NCI-H1436 (cell line): ENCODE results near the gene RNF225.
"Not testable (repeated sequence)": the region's sequence is repeated elsewhere in the genome, so short reads cannot be mapped to it uniquely, and the experiment has no call there.

ENCODE experiments used
- DNase-seq: peaks from one replicate; lab custom pipeline; 2025; lab: John Stamatoyannopoulos, UW

Gene RNF225

DNA sequence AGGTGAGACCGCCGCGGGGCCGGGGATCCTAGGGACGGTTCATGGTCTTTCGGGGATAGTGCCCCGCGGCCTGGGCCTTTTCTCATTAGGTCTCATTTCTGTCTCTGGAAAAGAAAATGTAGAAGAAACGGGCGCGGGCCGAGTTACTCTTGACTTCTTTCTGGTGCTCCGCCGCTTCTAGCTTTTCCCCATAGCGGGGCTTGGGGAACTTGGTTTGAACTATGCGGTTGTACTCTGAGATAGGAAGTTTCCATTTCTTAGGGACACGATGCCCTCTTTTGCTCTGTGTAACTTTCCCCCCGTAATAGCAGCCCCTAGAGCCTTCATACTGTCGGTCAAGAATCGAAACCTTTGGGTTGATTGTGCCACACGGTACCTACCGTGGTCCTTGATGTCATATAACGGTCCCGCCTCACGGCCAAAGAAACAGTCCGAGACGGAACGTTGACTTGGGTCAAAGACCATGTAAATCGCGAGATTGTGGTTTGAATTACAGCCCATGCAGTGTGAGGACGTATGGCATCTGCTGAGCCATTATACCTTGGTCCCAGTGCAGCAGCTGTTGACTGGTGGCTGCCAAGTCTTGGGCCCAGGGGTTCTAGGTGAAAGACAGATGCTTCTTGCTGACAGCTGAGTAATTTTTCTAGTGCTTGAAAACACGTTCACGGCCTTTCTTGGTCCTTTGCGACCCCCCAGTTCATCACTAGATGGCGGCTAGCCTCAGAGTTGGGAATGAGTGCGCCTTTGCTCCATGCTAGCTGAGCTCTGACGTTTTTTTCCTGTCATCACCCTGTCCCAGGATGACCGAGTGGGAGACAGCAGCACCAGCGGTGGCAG lies 7.9 kb upstream of the RNF225 start:
- DNase-seq: no peak

- DNase-seq: no peak
Observed at GRCh38 chr19:58388175-58388526, 7.3 kb upstream of the RNF225 start.

DNA sequence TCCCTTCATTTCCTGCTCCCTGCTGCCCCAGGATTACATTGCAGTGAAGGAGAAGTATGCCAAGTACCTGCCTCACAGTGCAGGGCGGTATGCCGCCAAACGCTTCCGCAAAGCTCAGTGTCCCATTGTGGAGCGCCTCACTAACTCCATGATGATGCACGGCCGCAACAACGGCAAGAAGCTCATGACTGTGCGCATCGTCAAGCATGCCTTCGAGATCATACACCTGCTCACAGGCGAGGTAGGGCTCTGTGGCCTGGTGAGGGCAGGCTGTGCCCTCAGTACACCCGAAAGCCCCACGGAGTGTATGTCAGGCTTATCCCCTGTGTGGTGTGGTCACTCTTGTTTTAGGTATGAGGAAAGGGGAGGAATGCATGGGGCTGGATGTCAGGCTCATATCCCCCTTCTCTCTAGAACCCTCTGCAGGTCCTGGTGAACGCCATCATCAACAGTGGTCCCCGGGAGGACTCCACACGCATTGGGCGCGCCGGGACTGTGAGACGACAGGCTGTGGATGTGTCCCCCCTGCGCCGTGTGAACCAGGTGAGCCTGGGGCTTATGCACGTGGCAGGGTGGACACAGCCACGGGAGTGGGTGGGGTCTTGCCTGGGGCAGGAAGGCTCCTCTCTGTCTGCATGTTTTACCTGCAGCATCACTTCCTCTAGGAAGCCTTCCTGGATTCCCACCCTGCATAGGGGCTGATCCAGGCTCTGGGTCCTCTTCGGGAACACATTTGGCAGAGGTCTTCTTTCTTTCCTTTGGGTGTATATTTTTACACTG lies 2.3 kb upstream of the RNF225 start:
- DNase-seq: no peak

DNA sequence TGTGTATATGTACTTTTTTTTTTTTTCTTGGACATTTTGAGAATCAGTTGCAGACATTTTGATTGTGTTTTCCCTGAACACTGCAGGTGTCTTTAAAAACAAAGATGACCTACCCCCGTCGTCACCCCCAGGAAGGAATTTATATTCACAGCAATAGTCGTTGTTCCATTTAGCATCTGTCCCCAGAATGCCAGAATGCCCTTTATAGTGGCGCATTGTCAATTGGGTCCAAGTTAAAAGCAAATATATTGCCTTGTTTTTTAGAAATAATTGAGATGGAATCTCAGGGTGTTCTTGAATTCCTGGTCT lies 1.8 kb upstream of the RNF225 start:
- DNase-seq: no peak

GRCh38 chr19:58394821-58395219 lies 636 bp upstream of the RNF225 start:
- no peak for DNase-seq

GRCh38 chr19:58395979-58396627 lies 647 bp downstream of the RNF225 start:
- no peak for DNase-seq

GRCh38 chr19:58396691-58397532 lies 1.5 kb downstream of the RNF225 start:
- DNase-seq: no peak

GRCh38 chr19:58397533-58398037 lies 2.1 kb downstream of the RNF225 start:
- no peak for DNase-seq

DNA sequence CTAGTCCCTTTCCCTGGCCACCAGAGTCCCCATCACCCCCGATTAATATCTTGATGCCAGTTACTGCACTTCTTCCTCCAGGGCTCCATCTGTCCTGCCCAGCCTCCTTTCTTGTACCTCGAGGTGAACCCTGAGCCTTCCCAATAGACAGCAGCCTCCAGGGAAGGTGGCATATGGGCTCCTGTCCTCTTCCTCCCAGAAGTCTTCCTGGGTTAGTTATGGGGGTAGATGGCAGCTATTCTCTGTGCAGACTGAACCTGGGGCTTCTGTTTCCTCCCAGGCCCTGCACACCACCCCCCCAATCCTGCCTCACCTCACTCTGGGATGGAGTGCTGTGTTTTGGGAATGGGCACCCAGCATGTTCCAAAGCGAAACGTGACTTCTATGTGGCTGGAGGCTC lies 2.6 kb downstream of the RNF225 start:
- no peak for DNase-seq

DNA sequence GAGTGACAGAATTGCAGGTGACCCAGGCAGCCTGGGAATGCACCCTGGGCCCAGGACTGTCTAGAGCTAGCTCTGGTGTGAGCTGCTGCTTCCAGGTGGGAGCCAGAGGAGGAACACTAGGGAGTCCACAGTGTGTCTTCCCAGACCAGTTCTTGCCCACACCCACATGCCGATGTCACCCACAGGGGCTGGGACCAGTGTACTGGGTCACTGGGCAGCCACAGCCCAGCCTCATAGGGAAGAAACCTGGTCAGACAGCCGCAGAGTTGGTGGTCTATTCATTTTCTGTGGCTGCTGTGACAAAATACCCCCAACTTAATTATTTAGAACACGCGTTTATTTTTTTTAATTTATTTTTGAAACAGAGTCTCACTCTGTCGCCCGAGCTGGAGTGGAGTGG lies 3.1 kb downstream of the RNF225 start:
- no peak for DNase-seq

- DNase-seq: no peak
Observed at GRCh38 chr19:58399903-58400302, 4.4 kb downstream of the RNF225 start.

DNA sequence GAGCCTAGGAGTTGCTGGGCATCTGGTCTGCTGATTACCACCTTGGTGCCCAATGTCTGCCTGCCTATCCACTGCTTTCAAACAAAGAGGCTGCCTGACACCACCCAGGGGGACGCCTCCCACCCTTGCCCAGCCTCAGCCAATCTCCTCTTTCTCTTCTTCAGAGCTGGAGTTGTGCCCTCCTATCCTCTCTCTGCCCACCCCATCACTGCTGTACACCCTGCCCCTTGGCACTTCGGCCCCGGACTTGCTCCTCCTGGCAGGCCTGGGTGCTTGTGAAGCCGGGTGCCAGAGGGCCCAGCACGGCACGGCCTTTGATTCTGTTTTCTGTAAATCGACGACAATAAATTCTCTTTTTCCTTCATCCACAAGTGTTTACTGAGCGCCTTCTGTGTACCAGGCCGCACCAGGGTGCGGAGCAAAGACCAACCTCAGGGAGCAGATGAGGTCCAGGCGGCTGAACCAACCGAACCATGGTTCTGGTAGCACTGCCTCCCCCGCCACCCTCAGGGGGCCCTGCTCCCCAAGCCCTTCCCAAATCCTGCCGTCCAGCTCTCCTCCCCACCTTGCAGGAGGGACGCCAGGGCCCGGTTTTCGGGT lies 5.0 kb downstream of the RNF225 start:
- peak; percentile 87 for DNase-seq

- DNase-seq: peak; percentile 100
Observed at GRCh38 chr19:58400916-58401839, 5.7 kb downstream of the RNF225 start.

DNA sequence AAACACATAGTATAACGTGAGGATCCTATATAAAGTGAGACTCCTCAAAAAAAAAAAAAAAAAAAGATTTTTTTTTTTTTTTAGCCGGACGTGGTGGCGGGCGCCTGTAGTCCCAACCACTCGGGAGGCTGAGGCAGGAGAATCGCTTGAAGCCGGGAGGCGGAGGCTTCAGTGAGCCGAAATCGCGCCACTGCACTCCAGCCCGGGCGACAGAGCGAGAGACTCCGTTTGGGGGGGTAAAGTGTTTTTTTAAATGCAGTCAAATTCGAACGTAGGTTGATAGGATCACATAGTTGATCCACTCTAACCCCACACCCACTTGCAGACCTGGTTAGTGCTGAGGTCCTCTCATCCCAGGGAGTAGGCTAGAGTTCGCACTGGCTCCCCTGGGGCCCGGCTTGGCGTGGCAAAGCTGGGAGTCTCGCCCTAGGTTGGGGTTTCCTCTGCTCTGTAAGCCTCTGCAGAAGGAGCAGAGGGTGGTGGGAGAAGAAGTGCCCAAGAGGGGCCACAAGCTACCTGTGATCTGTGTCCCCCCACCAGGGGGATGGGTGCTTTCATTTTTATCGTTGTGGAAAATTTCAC lies 6.5 kb downstream of the RNF225 start:
- DNase-seq: no peak

GRCh38 chr19:58403920-58404478 lies 8.5 kb downstream of the RNF225 start:
- DNase-seq: not testable (repeated sequence)

DNA sequence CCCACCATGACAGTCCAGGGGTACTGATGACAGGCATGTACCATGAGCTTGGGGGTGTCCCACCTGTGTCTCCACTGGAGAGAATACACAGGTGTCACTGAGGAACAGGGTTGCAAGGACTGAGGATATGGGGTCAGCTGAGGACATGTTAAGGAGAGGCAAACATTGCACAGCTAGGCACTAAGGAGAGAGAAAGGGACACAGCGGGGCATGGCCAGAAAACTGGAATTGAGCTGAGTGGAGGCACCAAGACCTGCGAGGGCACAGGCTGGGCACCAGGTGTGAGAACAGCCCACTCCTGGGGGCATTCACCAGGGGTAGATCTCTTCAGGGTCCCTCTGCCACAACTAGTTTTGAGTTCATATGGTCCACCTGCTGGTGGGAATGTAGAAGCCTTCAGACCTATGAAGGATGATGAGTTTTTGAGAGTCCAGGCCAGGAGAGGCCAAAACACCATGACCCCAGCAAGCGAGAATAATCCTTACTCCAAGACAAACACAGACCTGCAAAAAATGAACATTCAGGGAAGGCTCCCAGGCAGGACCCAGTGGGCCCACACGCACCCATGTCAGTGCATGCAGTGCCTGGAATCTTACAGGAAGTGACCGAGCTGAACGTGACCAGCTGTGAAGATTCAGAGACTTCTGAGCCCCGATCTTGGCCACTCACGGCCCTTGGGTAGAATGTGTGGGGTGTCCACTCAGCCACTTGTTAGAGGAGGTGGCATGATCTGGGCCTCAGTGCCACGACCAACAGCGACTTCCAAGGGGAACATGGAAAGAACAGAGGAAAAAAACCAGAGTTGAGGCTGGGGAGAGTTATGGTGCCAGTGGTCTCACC lies 11.6 kb downstream of the RNF225 start:
- DNase-seq: no peak

DNA sequence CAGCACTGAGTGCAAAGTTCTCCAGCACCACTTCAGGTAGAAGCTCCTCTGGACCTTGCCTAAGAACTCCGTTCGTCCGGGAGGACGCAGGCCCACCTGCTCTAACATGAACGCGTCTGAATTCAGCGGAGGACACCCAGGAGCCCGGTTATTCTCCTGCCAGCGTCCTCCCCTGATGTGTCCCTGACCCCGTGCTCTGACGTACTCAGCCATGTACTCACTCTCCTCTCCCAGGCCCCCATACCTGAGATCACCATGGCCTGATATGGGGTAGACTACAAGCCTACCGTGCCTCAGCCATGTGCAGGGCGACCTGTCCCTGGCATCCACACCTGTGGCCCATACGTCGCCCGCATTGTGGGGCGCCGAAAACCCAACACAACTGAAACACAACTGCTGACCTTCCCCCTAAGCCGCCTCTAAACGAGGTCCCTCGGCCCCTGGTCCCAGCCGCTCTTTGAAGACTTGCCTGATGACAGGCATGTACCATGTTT lies 12.2 kb downstream of the RNF225 start:
- no peak for DNase-seq

- DNase-seq: peak; percentile 99
Observed at GRCh38 chr19:58408152-58409009, 12.9 kb downstream of the RNF225 start, which contains the start of gene ZNF584. TSS of gene ZNF584 (plus strand) at chr19:58408649. CDS start at chr19:58409148, 499 bp downstream.
